ENCODE results near the gene PPP6R1. TPM values are rescaled to one million over a fixed set of nuclear protein-coding genes. Genes with fewer than 3 reads are reported as not detected.

The PPP6R1 gene
- polyA plus RNA-seq, 1 donor from 2014 or later, result 47.0 TPM

- Mint-ChIP-seq H3K27me3 (peaks cover 16% of the 10 kb centered on the region), H3K4me1 (peaks cover 0 to 2% (median 0%) of the 10 kb centered on the region in 3 donors), H3K4me3 (no peak overlapping the region), H3K27ac (no peak overlapping the region), H3K9me3 (peaks cover 0 to 3% (median 0%) of the 10 kb centered on the region in 3 donors), H3K36me3 (peaks cover 1% of the 10 kb centered on the region)
Observed at GRCh38 chr19:55193481-55193880, 65.3 kb downstream of the PPP6R1 start.

- H3K27ac Mint-ChIP-seq, result no peak overlapping the region
- H3K4me3 Mint-ChIP-seq, result no peak overlapping the region
- H3K4me1 Mint-ChIP-seq, result peaks cover 0 to 2% (median 0%) of the 10 kb centered on the region in 3 donors
- H3K9me3 Mint-ChIP-seq, result no peaks in the 10 kb centered on the region
- H3K36me3 Mint-ChIP-seq, result no peaks in the 10 kb centered on the region
- H3K27me3 Mint-ChIP-seq, result peaks cover 21% of the 10 kb centered on the region
Observed at GRCh38 chr19:55189403-55189835, 69.4 kb downstream of the PPP6R1 start.

- no peak overlapping the region for H3K4me3 Mint-ChIP-seq
- H3K9me3 Mint-ChIP-seq, result no peaks in the 10 kb centered on the region
- H3K27me3 Mint-ChIP-seq, result peaks cover 23% of the 10 kb centered on the region
- H3K36me3 Mint-ChIP-seq, result no peaks in the 10 kb centered on the region
- no peak overlapping the region for H3K27ac Mint-ChIP-seq
- H3K4me1 Mint-ChIP-seq, result peaks cover 0 to 2% (median 0%) of the 10 kb centered on the region in 3 donors
Observed at GRCh38 chr19:55188625-55189024, 70.2 kb downstream of the PPP6R1 start.

GRCh38 chr19:55186080-55186479 is 72.7 kb downstream of the PPP6R1 start:
- Mint-ChIP-seq H3K4me3 (peak overlapping the region in 1 of 4 donors; percentile 39), H3K4me1 (peaks cover 0 to 2% (median 0%) of the 10 kb centered on the region in 3 donors), H3K27ac (no peak overlapping the region), H3K36me3 (no peaks in the 10 kb centered on the region), H3K27me3 (peaks cover 21% of the 10 kb centered on the region), H3K9me3 (no peaks in the 10 kb centered on the region)

- Mint-ChIP-seq H3K27ac (peak overlapping the region in 2 of 3 donors; percentile 31 to 100), H3K4me1 (peaks cover 11% of the 10 kb centered on the region in 3 donors), H3K27me3 (peaks cover 41% of the 10 kb centered on the region), H3K36me3 (no peaks in the 10 kb centered on the region), H3K4me3 (peak overlapping the region in 2 of 4 donors; percentile 33 to 55), H3K9me3 (peaks cover 0 to 3% (median 0%) of the 10 kb centered on the region in 3 donors)
Observed at GRCh38 chr19:55181740-55182139, 77.1 kb downstream of the PPP6R1 start.

Other genes starting within 250 kb of the PPP6R1 start
- 0.55 TPM for gene GP6, start 220.8 kb downstream of the PPP6R1 start, polyA plus RNA-seq
- gene RDH13, start 195.9 kb downstream of the PPP6R1 start, polyA plus RNA-seq, result 18.7 TPM
- 0.93 TPM for gene EPS8L1, start 183.1 kb downstream of the PPP6R1 start, polyA plus RNA-seq
- gene PPP1R12C, start 141.4 kb downstream of the PPP6R1 start, polyA plus RNA-seq, result 7.4 TPM
- not detected for gene TNNT1, start 109.8 kb downstream of the PPP6R1 start, polyA plus RNA-seq
- not detected for gene TNNI3, start 101.3 kb downstream of the PPP6R1 start, polyA plus RNA-seq
- gene DNAAF3, start 92.4 kb downstream of the PPP6R1 start, polyA plus RNA-seq, result not detected
- gene SYT5, start 78.7 kb downstream of the PPP6R1 start, polyA plus RNA-seq, result 0.43 TPM
- not detected for gene PTPRH, start 49.5 kb downstream of the PPP6R1 start, polyA plus RNA-seq
- gene TMEM86B, start 30.3 kb downstream of the PPP6R1 start, polyA plus RNA-seq, result 1.4 TPM
- 34.1 TPM for gene HSPBP1, start 21.1 kb upstream of the PPP6R1 start, polyA plus RNA-seq
- gene BRSK1, start 25.0 kb upstream of the PPP6R1 start, polyA plus RNA-seq, result 0.34 TPM
- gene TMEM150B, start 66.3 kb upstream of the PPP6R1 start, polyA plus RNA-seq, result not detected
- gene KMT5C, start 80.9 kb upstream of the PPP6R1 start, polyA plus RNA-seq, result 2.3 TPM
- not detected for gene COX6B2, start 95.7 kb upstream of the PPP6R1 start, polyA plus RNA-seq
- gene GARIN5B, start 104.2 kb upstream of the PPP6R1 start, polyA plus RNA-seq, result not detected
- not detected for gene IL11, start 111.4 kb upstream of the PPP6R1 start, polyA plus RNA-seq
- gene TMEM190, start 117.8 kb upstream of the PPP6R1 start, polyA plus RNA-seq, result not detected
- gene TMEM238, start 125.3 kb upstream of the PPP6R1 start, polyA plus RNA-seq, result 1.1 TPM
- 825 TPM for gene RPL28, start 126.9 kb upstream of the PPP6R1 start, polyA plus RNA-seq
- gene UBE2S, start 148.8 kb upstream of the PPP6R1 start, polyA plus RNA-seq, result 37.6 TPM
- not detected for gene SHISA7, start 184.3 kb upstream of the PPP6R1 start, polyA plus RNA-seq
- gene ISOC2, start 202.6 kb upstream of the PPP6R1 start, polyA plus RNA-seq, result 40.0 TPM
- not detected for gene C19orf85, start 205.7 kb upstream of the PPP6R1 start, polyA plus RNA-seq
- 0.34 TPM for gene ZNF628, start 217.6 kb upstream of the PPP6R1 start, polyA plus RNA-seq
- gene NAT14, start 226.2 kb upstream of the PPP6R1 start, polyA plus RNA-seq, result 6.1 TPM
- not detected for gene SSC5D, start 229.4 kb upstream of the PPP6R1 start, polyA plus RNA-seq

Data from IgD-negative memory B cell (primary cell).